HTR-8/SVneo (cell line): ENCODE measurements around the gene GNAZ.

Source experiments
- DNase-seq: peaks from one replicate; pipeline ENCODE4 v3.0.0; 2011; ENCODE audit warnings: low spot score, mixed read lengths; ENCODE audit not compliant: insufficient read length
- FAIRE-seq: peaks from 2 replicates; lab custom pipeline; 2011; peaks lifted over from hg19 to GRCh38; lab: Jason Lieb, UNC

GNAZ gene

DNA sequence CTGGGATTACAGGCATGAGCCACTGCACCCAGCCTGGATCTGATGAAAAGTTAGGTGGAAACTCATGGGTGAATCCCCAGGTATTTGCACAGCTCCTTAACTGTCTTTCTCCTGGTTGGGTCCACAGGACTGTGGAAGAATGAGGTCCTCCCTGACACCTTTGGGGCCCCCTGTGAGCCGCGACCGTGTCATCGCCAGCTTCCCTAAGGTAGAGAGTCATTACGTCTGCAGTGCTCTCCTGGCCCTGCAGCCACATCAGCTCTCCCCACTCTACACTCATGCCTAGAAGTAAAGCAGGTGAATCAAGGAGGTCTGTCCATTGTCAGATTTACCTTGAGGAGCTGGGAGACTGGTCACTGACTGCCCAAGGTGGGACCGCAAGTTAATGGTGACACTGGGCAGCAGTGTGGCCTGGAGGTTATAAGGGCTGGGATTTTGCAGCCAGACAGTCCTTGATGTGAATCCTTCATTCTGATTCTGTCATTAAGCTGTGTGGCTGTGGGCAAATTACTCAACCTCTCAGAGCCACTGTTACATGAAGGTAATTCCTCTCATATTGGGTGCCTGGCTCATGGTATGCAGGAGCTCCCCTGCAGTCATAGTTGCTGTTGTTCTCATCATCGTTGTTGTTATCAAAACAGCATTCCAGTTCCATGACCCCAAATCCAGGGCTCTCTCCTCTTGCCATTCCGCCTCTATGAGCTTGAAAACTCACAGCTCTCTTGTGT, 76.3 kb downstream of the GNAZ start:
- FAIRE-seq = no peak
- no peak for DNase-seq

DNA sequence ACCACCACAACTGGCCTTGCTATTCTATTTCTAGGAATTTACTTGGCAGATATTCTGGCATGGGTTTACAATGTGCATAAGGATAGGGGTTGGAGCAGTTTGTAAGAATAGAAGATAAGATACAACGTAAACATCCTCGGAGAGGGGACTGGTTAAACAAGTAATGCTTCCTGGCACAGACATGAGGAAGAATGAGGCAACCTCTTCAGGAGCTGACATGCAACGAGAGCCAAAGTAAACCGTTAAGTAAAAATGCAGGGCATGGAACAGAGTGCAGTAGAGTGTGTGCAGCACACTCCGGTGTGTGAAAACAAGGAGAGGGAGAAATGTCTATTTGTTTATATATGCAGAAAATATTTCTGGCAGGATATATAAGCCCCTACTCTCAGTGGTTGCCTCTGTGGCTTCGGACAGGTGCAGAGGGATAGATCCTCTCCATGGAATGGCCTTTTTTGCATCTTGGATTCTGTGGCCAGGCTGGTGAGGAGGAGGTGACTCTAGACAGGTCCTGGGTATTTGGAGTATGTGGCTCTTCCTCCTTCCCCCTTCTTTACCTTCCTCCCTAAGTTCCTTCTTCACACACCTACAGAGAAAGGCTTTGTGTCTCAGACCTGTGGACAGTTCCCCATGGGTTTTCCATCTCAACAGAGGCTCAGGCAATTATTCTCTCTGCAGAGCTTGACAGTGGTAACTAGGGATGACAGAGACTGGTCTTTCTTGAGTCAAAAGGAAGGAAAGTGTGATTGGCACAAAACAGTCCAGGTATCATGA, 77.5 kb downstream of the GNAZ start:
- FAIRE-seq (no peak), DNase-seq (no peak)

GRCh38 chr22:23149743-23150238, 79.5 kb downstream of the GNAZ start:
- DNase-seq = no peak
- no peak for FAIRE-seq

DNA sequence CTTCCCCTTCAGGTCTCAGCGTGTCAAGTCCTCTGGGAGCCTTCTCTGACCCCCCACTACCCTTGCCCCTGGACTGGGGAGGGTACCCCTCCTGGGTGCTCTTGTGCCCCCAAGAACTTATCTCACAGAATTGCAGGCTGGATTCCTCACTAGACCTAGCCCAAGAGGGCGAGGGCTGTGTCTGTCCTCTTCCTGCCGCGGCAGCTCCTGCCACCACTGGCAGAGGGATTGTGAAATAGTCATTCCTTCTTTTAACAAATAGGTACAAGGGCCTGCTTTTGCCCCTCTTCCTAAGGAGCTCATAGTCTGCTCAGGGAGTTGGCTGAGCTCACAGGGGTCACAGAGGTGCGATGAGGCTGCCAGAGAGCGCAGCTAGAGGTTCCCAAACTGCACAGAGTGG, 80.4 kb downstream of the GNAZ start:
- DNase-seq = no peak
- no peak for FAIRE-seq

DNA sequence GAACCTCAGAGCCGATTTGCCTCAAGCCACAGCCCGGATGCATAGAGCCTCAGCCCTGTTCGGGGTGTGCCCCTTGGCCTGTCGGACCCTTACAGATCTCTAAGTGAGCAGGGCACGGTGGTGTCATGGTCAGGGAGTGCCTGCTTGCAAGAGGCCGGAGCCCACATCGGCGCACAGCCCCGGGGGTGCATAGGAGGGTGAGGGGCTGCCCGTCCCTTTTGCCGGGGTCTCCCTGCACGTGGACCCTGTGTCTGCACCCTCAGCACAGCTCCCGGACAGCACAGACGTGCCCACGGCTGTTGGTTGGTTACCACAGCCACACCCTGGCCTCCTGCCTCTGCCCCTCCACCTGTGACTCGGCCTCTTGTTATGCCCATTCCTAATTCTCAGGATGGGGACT, 81.5 kb downstream of the GNAZ start:
- DNase-seq = no peak
- FAIRE-seq = no peak

DNA sequence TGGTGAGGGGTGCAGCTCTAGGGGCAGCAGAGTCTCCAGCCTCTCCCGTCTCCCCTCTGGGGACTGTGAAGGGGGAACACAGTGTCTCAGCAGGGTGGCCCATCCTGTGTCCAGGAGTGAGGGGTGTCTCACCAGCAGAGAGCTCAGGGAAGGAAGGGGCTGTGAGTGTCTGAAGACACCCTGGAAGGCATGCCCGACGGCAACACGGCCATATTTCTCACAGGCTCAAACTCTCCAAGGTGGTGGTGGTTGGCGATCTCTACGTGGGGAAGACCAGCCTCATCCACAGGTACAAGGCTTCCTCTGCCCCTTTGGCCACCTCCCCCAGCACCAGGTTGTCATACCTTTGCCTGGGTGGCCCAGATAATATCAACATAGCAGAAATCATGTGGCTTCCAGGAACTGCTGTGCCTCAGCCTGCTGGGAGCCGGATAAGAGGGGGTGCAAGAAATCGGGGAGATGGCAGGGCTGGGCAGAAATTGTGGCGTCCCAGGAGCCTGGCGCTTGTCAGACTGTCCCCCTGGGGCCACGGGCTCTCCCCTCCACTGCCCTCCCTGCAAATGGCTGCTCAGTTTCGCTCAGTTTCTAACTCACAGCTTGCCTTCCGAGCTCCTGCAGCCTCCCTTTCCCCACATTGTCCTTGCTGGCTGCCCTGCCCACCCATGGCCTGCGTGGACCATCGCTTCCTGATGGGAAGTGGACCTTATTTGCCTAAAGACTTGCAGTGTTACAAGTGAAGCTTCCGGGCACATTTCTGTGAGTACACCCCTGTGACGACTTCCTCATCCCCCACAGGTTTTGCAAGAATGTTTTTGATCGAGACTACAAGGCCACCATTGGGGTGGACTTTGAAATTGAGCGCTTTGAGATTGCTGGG, 82.2 kb downstream of the GNAZ start:
- FAIRE-seq (no peak), DNase-seq (no peak)

GRCh38 chr22:23153994-23154393, 83.7 kb downstream of the GNAZ start:
- FAIRE-seq = no peak
- no peak for DNase-seq

DNA sequence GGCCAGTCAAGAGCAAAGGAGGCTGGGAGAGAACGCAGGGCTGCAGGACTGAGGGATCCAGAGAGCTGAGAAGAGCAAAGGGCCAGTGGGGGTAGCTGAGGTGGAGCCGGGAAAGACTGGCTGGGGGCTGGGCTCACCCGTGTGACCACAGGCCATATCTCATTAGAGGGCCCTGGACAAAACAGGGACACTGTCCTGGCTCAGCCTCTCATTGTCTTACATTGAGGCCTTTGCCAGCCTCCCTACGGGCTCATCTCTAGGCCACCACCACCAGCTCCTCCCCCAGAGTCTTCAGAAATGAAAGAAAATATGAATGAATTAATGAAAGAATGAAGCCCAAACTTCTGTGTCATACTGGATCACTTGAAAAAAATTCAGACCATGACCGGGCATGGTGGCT, 84.1 kb downstream of the GNAZ start:
- FAIRE-seq = no peak

DNA sequence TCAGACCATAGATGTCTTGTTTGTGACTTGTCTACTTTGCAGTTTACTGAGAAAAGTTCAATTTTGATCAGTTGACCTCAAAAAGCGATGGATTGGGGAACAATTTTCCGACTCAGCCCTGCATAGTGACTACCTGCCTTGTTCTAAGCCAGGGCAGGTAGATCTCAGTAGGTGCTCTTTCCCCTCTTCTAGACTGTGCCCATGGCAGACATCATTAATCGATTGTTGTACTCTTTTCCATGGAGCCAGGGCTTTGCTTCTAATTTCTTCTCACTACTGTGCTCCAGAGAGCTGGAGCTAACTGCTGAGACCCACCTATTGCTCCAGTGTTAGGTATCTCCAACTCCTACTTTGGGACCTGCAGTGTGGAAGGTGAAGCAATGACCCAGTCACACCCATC, 84.8 kb downstream of the GNAZ start:
- no peak for FAIRE-seq

More for the DNA sequence above, 84.1 kb downstream of the GNAZ start:
- no peak for DNase-seq

DNA sequence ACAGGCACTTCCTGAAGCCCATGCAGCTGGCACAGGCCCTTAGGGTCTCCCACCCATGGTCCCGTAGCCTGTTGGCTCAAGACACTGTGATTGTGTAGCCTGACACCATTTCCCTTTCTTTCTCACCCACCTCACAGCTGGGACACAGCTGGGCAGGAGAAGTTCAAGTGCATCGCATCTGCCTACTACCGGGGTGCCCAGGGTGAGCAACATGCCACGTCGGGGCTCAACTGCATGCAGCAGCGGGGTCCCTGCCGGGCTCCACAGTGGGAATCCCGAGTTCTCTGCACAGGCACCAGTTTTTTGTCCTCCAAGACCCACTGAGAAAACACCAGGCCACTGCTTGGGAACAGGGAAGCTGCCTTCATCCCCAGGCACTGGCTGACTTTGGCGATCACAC, 85.5 kb downstream of the GNAZ start:
- FAIRE-seq = no peak
- DNase-seq = no peak

More for the DNA sequence above, 84.8 kb downstream of the GNAZ start:
- DNase-seq = no peak

- no peak for DNase-seq
- no peak for FAIRE-seq
These were observed 86.0 kb downstream of the GNAZ start for GRCh38 chr22:23156286-23156685.

- DNase-seq = no peak
- no peak for FAIRE-seq
These were observed 87.5 kb downstream of the GNAZ start for GRCh38 chr22:23157560-23158515.

GRCh38 chr22:23158516-23159290, 88.4 kb downstream of the GNAZ start:
- no peak for DNase-seq
- no peak for FAIRE-seq

GRCh38 chr22:23159291-23159630, 88.9 kb downstream of the GNAZ start:
- DNase-seq (no peak), FAIRE-seq (no peak)

GRCh38 chr22:23161029-23161428, 90.7 kb downstream of the GNAZ start:
- DNase-seq (no peak), FAIRE-seq (no peak)

GRCh38 chr22:23161574-23161973, 91.3 kb downstream of the GNAZ start:
- FAIRE-seq = no peak
- DNase-seq = no peak

DNA sequence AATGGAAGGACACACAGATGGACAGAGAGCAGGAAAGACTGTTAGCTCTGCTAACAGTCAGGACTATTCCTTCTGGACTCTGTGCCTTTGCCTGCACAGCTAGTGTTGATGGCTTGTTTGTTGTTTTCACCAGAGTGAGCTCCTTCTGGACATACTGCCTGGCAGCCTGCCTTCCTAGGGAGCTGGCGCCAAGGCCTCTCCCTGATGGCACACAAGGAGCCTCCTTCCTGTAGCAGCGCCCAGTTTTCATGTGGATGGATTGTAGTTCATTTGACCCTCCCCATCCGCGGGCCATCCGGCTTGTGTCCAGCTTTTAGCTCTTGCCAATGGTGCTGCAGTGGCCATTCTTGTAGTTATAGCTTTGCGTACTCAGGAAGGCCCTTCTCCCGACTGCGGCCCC, 93.3 kb downstream of the GNAZ start:
- DNase-seq (no peak), FAIRE-seq (no peak)

- FAIRE-seq (no peak), DNase-seq (no peak)
These were observed 93.8 kb downstream of the GNAZ start for GRCh38 chr22:23164091-23164490.
